HepG2 (cell line): ENCODE data around the gene RGS14. TPM values are rescaled to one million over a fixed set of nuclear protein-coding genes. Genes with fewer than 3 reads are reported as not detected.
A peak's percentile ranks its signal among the peaks of the same experiment; 100 is the strongest.

Experiments
- ARID2 ChIP-seq: sonication (generic); formaldehyde crosslinking; IDR thresholded peaks from 2 replicates; pipeline ENCODE4 v1.8.1; 2022; ENCODE audit warnings: mild to moderate bottlenecking, missing genetic modification reagents, borderline replicate concordance
- ATF2 ChIP-seq: sonication (generic); formaldehyde crosslinking; IDR thresholded peaks from 2 replicates; pipeline ENCODE4 v1.4.0; 2020; ENCODE audit warnings: missing genetic modification reagents
- ATF6 ChIP-seq: sonication (generic); formaldehyde crosslinking; conservative IDR thresholded peaks from 2 replicates; pipeline ENCODE4 v1.4.0; 2020; ENCODE audit warnings: missing genetic modification reagents
- CSRNP1 ChIP-seq: sonication (generic); formaldehyde crosslinking; IDR thresholded peaks from 2 replicates; pipeline ENCODE4 v1.8.1; 2023; ENCODE audit warnings: mild to moderate bottlenecking, missing genetic modification reagents
- CTCF ChIP-seq: sonication (generic); formaldehyde crosslinking; IDR thresholded peaks from 2 replicates; pipeline ENCODE4 v1.5.0; 2020; ENCODE audit warnings: mild to moderate bottlenecking, missing genetic modification reagents, moderate library complexity
- HBP1 ChIP-seq: IDR thresholded peaks from 2 replicates; pipeline ENCODE4 v1.6.1; 2016; ENCODE audit warnings: low read depth, control low read depth
- KAT7 ChIP-seq: IDR thresholded peaks from 2 replicates; pipeline ENCODE4 v1.6.1; 2018; ENCODE audit warnings: borderline replicate concordance, missing compliant biosample characterization
- NAIF1 ChIP-seq: sonication (generic); formaldehyde crosslinking; IDR thresholded peaks from 2 replicates; pipeline ENCODE4 v1.5.0; 2020; ENCODE audit warnings: mild to moderate bottlenecking, missing genetic modification reagents, borderline replicate concordance
- NFKBIZ ChIP-seq: IDR thresholded peaks from 2 replicates; pipeline ENCODE4 v1.6.1; 2018; ENCODE audit warnings: missing genetic modification reagents, missing compliant biosample characterization
- NONO ChIP-seq, 2 experiments: fragments of 450-650 bp in 1 of 2; sonication (generic) in 1 of 2; formaldehyde crosslinking in 1 of 2; IDR thresholded peaks in 1 of 2; conservative IDR thresholded peaks in 1 of 2; 2 replicates each; pipeline versions ENCODE4 v1.6.1 to v1.8.0; 2017 to 2022; ENCODE audit warnings: mild to moderate bottlenecking in 1 of 2, missing genetic modification reagents in 1 of 2, moderate library complexity in 1 of 2
- POLR2G ChIP-seq: fragments of 200-400 bp; formaldehyde crosslinking; IDR thresholded peaks from 2 replicates; pipeline ENCODE4 v1.6.1; 2018; ENCODE audit warnings: mild to moderate bottlenecking, low read depth, low read length, moderate library complexity
- TIGD3 ChIP-seq: sonication (generic); formaldehyde crosslinking; IDR thresholded peaks from 2 replicates; pipeline ENCODE4 v1.5.1; 2020; ENCODE audit warnings: mild to moderate bottlenecking, missing genetic modification reagents, borderline replicate concordance
- TMF1 ChIP-seq: sonication (generic); formaldehyde crosslinking; IDR thresholded peaks from 2 replicates; pipeline ENCODE4 v1.8.1; 2022; ENCODE audit warnings: low read depth, missing genetic modification reagents
- ZBTB7B ChIP-seq: sonication (generic); formaldehyde crosslinking; IDR thresholded peaks from 2 replicates; pipeline ENCODE4 v1.4.0; 2020; ENCODE audit warnings: missing genetic modification reagents
- ZFP62 ChIP-seq: sonication (generic); formaldehyde crosslinking; IDR thresholded peaks from 2 replicates; pipeline ENCODE4 v1.4.0; 2020; ENCODE audit warnings: missing genetic modification reagents
- ZNF20 ChIP-seq: sonication (generic); formaldehyde crosslinking; IDR thresholded peaks from 2 replicates; pipeline ENCODE4 v1.4.0; 2020; ENCODE audit warnings: mild to moderate bottlenecking, moderate library complexity, missing genetic modification reagents
- ZNF562 ChIP-seq: sonication (generic); formaldehyde crosslinking; IDR thresholded peaks from 2 replicates; pipeline ENCODE4 v1.8.0; 2022; ENCODE audit warnings: missing genetic modification reagents, borderline replicate concordance
- polyA plus RNA-seq, 8 experiments: library from polyadenylated mRNA; depleted of rRNA in 3 of 8; stranded (reverse) in 7 of 8; unstranded in 1 of 8; fragments of >200 nt; fragmentation: Illumina TruSeq in 4 of 8; extraction: Trizol in 4 of 8; gene quantifications; 2 replicates each; pipeline versions ENCODE4 v1.2.1 to v1.2.3, GENCODE V29; 2011 to 2016; ENCODE audit warnings: low read depth in 4 of 8, missing spikeins in 1 of 8, mixed read lengths in 1 of 8; ENCODE audit not compliant: insufficient read depth in 1 of 8
- total RNA-seq, 5 experiments: library from RNA; depleted of rRNA; stranded (reverse); fragments of >200 nt; fragmentation: Illumina TruSeq; extraction: Trizol; gene quantifications; 2 replicates each; pipeline ENCODE4 v1.2.3, GENCODE V29; 2016; ENCODE audit warnings: low read depth in 1 of 5

Gene RGS14
- total and polyA plus RNA-seq, 2 of the 13 experiments (the other 11 are each of a cell fraction or from before 2014, with no cell fraction given), result 11.1 to 17.2 TPM

GRCh38 chr5:177377851-177378776 lies 20.4 kb downstream of the RGS14 start (continued):
- 0 out of 2 replicates have a peak, but pooled peaks have one; percentile 26 for TF ChIP-seq CSRNP1 (CRISPR knock-in tag)
- TF ChIP-seq NAIF1 (CRISPR knock-in tag), result no peak
- TF ChIP-seq ZNF562 (CRISPR knock-in tag), result no peak
- no peak for TF ChIP-seq ARID2 (CRISPR knock-in tag)
- TF ChIP-seq HBP1 (CRISPR knock-in tag), result no peak; the same call in 1 of the 2 replicates
- no peak; the same call in 1 of the 2 replicates for TF ChIP-seq TMF1
- TF ChIP-seq ZBTB7B, result peak; percentile 78
- TF ChIP-seq CTCF (CRISPR knock-in tag), result peak; percentile 48; the same call in 1 of the 2 replicates
- TF ChIP-seq TIGD3 (CRISPR knock-in tag), result no peak
- 0 out of 2 replicates have a peak, but pooled peaks have one; percentile 1 for TF ChIP-seq NFKBIZ (CRISPR knock-in tag)
- TF ChIP-seq ZNF20 (CRISPR knock-in tag), result no peak
- TF ChIP-seq NONO (IDR thresholded peaks at IDR 0.05), result no peak
- no peak for TF ChIP-seq NONO (CRISPR knock-in tag; conservative IDR thresholded peaks at IDR 0.05)
- TF ChIP-seq ATF2 (CRISPR knock-in tag), result 0 out of 2 replicates have a peak, but pooled peaks have one; percentile 17
- no peak for TF ChIP-seq ATF6 (CRISPR knock-in tag)
- 0 out of 2 replicates have a peak, but pooled peaks have one; percentile 23 for TF ChIP-seq POLR2G
- TF ChIP-seq KAT7 (CRISPR knock-in tag), result peak; percentile 2; the same call in 1 of the 2 replicates
- no peak for TF ChIP-seq ZFP62 (CRISPR knock-in tag)
